NT2/D1 (cell line): ENCODE data around the gene CSRP1.
"Not testable (repeated sequence)": the region's sequence is repeated elsewhere in the genome, so short reads cannot be mapped to it uniquely, and the experiment has no call there.

Experiments
- DNase-seq: peaks from one replicate; pipeline ENCODE4 v3.0.0-alpha.2; 2011; ENCODE audit warnings: low read depth, low spot score
- H3K27me3 ChIP-seq: 2 replicates; pipeline ENCODE4 v1.6.0; 2011; ENCODE audit warnings: mild to moderate bottlenecking; ENCODE audit not compliant: insufficient read length, insufficient read depth
- H3K36me3 ChIP-seq: 2 replicates; pipeline ENCODE4 v1.6.1; 2011; ENCODE audit warnings: mild to moderate bottlenecking, low read length, mixed read lengths; ENCODE audit not compliant: insufficient read depth, insufficient read length
- H3K4me1 ChIP-seq: 2 replicates; pipeline ENCODE4 v1.5.1; 2011; ENCODE audit not compliant: insufficient read depth, insufficient read length
- H3K4me3 ChIP-seq: 2 replicates; pipeline ENCODE4 v1.5.1; 2011; ENCODE audit warnings: low read depth; ENCODE audit not compliant: insufficient read length
- H3K9ac ChIP-seq: 2 replicates; pipeline ENCODE4 v1.6.0; 2011; ENCODE audit warnings: low read depth; ENCODE audit not compliant: insufficient read length
- H3K9me3 ChIP-seq: 2 replicates; pipeline ENCODE4 v1.5.1; 2011; ENCODE audit warnings: mild to moderate bottlenecking, low read length; ENCODE audit not compliant: insufficient read depth
- SUZ12 ChIP-seq: IDR thresholded peaks from 2 replicates; pipeline ENCODE4 v1.6.1; 2011; ENCODE audit not compliant: insufficient read length, insufficient read depth; ENCODE audit errors: extremely low read depth
- YY1 ChIP-seq: IDR thresholded peaks from 2 replicates; pipeline ENCODE4 v1.6.1; 2011; ENCODE audit not compliant: insufficient read length, insufficient read depth
- ZNF274 ChIP-seq: IDR thresholded peaks from 2 replicates; pipeline ENCODE4 v1.6.1; 2011; ENCODE audit warnings: mild to moderate bottlenecking, low read depth, low read length

CSRP1 gene

GRCh38 chr1:201476670-201477344 lies 30.1 kb downstream of the CSRP1 start:
- no peaks in the 10 kb centered on the region for H3K9me3 ChIP-seq
- peaks cover 12% of the 10 kb centered on the region for H3K27me3 ChIP-seq
- no peak for DNase-seq
- H3K4me3 ChIP-seq, result no peak overlapping the region
- H3K9ac ChIP-seq, result no peak overlapping the region
- TF ChIP-seq SUZ12, result no peak
- TF ChIP-seq ZNF274, result no peak
- no peak for TF ChIP-seq YY1
- H3K36me3 ChIP-seq, result no peaks in the 10 kb centered on the region
- peaks cover 3% of the 10 kb centered on the region for H3K4me1 ChIP-seq

- DNase-seq, result no peak
- H3K4me3 ChIP-seq, result no peak overlapping the region
- H3K36me3 ChIP-seq, result no peaks in the 10 kb centered on the region
- TF ChIP-seq YY1 (no peak), SUZ12 (no peak), ZNF274 (no peak)
- peaks cover 2% of the 10 kb centered on the region for H3K4me1 ChIP-seq
- H3K9ac ChIP-seq, result no peak overlapping the region
- H3K27me3 ChIP-seq, result peaks cover 12% of the 10 kb centered on the region
- no peaks in the 10 kb centered on the region for H3K9me3 ChIP-seq
Measured at GRCh38 chr1:201475915-201476669, 30.8 kb downstream of the CSRP1 start.

DNA sequence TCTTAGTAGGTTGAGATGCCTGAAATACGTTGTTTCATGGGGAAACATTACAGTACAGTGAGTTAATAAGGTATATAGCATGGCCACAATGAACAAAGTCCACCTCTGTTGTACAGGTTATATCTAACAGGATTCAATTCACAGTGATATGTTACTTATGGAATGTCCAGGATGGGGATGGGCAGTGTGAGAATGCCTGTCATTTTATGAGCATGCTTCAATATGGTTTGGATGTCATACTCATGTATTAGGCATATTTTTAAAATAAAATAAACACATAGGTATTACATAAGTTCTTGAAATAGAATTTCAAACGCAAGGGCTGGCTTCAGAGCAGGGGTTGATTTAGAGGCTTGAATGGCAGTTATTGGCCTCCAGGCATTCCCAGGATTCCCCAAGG lies 31.8 kb downstream of the CSRP1 start:
- H3K9ac ChIP-seq, result no peak overlapping the region
- peaks cover 18% of the 10 kb centered on the region for H3K27me3 ChIP-seq
- H3K36me3 ChIP-seq, result no peaks in the 10 kb centered on the region
- DNase-seq, result no peak
- H3K4me3 ChIP-seq, result no peak overlapping the region
- TF ChIP-seq YY1 (no peak), ZNF274 (no peak)
- no peaks in the 10 kb centered on the region for H3K9me3 ChIP-seq
- H3K4me1 ChIP-seq, result no peaks in the 10 kb centered on the region

GRCh38 chr1:201473296-201473695 lies 33.6 kb downstream of the CSRP1 start:
- Histone ChIP-seq H3K36me3 (peaks cover 1% of the 10 kb centered on the region), H3K4me3 (no peak overlapping the region), H3K27me3 (peaks cover 33% of the 10 kb centered on the region), H3K4me1 (peaks cover 7% of the 10 kb centered on the region), H3K9ac (no peak overlapping the region), H3K9me3 (no peaks in the 10 kb centered on the region)
- DNase-seq, result no peak
- TF ChIP-seq ZNF274, result no peak
- no peak for TF ChIP-seq YY1
- TF ChIP-seq SUZ12, result no peak

DNA sequence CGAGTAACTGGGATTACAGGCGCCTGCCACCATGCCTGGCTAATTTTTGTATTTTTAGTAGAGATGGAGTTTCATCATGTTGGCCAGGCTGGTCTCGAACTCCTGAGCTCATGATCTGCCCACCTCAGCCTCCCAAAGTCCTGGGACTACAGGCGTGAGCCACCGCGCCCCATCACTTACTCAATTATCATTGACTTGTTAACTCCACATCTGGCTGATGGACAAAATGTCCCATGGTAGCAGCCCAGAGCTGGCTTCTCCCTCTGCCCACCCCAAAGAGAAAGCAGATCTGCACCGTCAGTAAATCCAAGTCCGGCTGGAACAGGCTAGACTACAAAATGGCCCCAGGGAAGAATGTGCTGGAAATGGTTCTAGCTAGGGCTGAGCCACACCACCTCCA lies 34.6 kb downstream of the CSRP1 start:
- peaks cover 11% of the 10 kb centered on the region for H3K36me3 ChIP-seq
- H3K4me1 ChIP-seq, result peaks cover 15% of the 10 kb centered on the region
- DNase-seq, H3K9me3 ChIP-seq, H3K4me3 ChIP-seq, H3K9ac ChIP-seq: not testable (repeated sequence)
- H3K27me3 ChIP-seq, result peaks cover 38% of the 10 kb centered on the region

DNA sequence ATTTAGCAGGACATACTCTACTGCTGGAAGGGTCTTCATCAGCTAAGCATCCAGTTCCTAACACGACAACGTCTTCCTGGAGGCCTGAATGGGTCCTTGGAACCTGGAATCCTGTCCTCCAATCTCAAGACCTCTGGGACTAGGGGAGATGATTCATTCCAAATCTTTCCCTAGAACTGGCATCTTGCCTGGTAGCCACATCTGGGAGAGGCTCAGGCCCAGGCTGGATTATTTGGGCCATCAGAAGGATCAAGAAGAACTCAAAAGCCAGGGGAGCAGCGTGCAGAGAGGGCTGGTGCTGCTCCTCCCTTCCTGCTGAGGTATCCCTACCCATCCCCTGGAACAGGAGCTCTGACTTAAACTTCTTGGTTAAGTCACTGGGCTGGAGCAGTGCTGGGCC lies 35.2 kb downstream of the CSRP1 start:
- peaks cover 38% of the 10 kb centered on the region for H3K27me3 ChIP-seq
- no peak for TF ChIP-seq SUZ12
- TF ChIP-seq ZNF274, result no peak

GRCh38 chr1:201470581-201470980 lies 36.3 kb downstream of the CSRP1 start:
- H3K4me1 ChIP-seq, result peaks cover 20% of the 10 kb centered on the region
- DNase-seq, result no peak
- H3K9ac ChIP-seq, result no peak overlapping the region
- peaks cover 26% of the 10 kb centered on the region for H3K36me3 ChIP-seq
- H3K9me3 ChIP-seq, result no peaks in the 10 kb centered on the region
- TF ChIP-seq YY1, result no peak
- no peak for TF ChIP-seq SUZ12
- TF ChIP-seq ZNF274, result no peak
- H3K27me3 ChIP-seq, result peaks cover 38% of the 10 kb centered on the region
- no peak overlapping the region for H3K4me3 ChIP-seq

More for the DNA sequence above, 35.2 kb downstream of the CSRP1 start:
- H3K36me3 ChIP-seq, result peaks cover 15% of the 10 kb centered on the region
- H3K9me3 ChIP-seq, result no peaks in the 10 kb centered on the region
- H3K9ac ChIP-seq, result no peak overlapping the region
- H3K4me1 ChIP-seq, result peaks cover 16% of the 10 kb centered on the region
- no peak for DNase-seq
- no peak overlapping the region for H3K4me3 ChIP-seq
